GM12875 (cell line): ENCODE results near the gene C12orf54.
A peak's percentile ranks its signal among the peaks of the same experiment; 100 is the strongest.
"Not testable (repeated sequence)": the region's sequence is repeated elsewhere in the genome, so short reads cannot be mapped to it uniquely, and the experiment has no call there.

Experiments
- H3K4me3 ChIP-seq: one replicate; pipeline ENCODE4 v1.5.1; 2011; ENCODE audit warnings: low read depth, low read length, control low read depth
- CTCF ChIP-seq: IDR thresholded peaks from 2 replicates; pipeline ENCODE4 v1.5.1; 2011; ENCODE audit warnings: low read depth, mild to moderate bottlenecking, control low read depth, inconsistent platforms, low read length, moderate library complexity, borderline replicate concordance; ENCODE audit not compliant: insufficient read depth

C12orf54 gene

DNA sequence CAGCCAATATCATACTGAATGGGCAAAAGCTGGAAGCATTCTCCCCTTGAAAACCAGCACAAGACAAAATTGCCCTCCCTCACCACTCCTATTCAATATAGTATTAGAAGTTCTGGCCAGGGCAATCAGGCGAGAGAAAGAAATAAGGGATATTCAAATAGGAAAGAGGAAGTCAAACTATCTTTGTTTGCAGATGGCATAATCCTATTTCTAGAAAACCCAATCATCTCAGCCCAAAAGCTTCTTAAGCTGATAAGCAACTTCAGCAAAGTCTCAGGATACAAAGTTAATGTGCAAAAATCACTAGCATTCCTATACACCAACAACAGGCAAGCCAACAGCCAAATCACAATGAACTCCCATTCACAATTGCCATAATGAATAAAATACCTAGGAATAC, 30.9 kb upstream of the C12orf54 start:
- no peak for TF ChIP-seq CTCF
- H3K4me3 ChIP-seq, result no peak overlapping the region

DNA sequence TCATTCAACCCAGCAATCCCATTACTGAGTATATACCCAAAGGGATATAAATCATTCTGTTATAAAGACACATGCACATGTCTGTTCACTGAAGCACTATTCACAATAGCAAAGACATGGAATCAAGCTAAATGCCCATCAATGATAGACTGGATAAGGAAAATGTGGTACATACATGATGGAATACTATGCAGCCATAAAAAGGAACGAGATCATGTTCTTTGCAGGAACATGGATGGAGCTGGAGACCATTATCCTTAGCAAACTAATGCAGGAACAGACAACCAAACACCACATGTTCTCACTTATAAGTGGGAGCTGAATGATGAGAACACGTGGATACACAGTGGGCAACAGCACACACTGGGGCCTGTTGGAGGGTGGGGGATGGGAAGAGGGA, 29.3 kb upstream of the C12orf54 start:
- not testable (repeated sequence) for H3K4me3 ChIP-seq

- peak; percentile 19; the same call in 1 of the 2 replicates for TF ChIP-seq CTCF
- H3K4me3 ChIP-seq, result no peak overlapping the region
Measured at GRCh38 chr12:48454667-48455066, 27.6 kb upstream of the C12orf54 start.

DNA sequence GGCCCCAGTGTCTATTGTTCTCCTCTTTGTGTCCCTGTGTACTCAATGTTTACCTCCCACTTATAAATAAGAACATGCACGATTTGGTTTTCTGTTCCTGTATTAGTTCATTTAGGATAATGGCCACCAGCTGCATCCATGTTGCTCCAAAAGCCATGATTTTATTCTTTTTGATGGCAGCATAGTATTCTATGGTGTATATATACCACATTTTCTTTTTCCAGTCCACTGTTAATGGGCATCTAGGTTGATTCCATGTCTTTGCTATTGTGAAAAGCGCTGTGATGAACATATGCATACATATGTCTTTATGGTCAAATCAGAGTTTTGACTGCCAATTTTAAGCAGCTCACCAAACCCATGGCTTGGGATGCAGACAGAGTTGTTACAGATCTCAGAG, 27.2 kb upstream of the C12orf54 start:
- H3K4me3 ChIP-seq, result no peak overlapping the region
- TF ChIP-seq CTCF, result no peak

DNA sequence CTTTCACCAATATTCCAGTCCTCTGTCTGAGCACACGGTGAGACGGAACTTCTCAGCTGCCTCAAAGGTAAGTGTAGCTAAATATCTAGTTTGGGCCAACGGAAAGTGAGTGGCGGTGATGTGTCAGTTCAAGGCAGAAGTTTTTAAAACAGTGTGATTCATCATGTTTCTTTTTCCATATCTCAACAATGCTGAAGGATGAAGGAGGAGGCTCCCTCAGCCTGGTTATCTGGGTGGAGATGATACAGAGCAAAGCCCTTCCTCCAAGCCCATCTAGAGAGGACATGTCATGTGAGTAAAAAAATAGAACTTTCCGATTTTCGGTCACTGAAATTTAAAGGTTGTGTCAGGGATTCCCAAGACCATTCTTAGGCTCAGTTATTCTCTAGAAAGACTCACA, 23.0 kb upstream of the C12orf54 start:
- no peak for TF ChIP-seq CTCF

DNA sequence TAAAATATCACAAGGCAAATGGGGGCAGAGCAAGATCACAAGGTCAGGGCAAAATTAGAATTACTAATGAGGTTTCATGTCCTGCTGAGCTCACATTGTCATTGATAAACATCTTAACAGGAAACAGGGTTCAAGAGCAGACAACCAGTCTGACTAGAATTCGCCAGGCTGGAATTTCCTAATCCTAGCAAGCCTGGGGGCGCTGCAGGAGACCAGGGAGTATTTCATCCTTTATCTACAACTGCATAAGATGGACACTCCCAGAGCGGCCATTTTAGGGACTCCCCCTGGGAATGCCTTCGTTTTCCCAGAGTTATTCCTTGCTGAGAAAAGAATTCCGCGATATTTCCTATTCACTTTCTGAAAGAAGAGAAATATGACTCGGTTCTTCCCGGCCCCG, 13.3 kb upstream of the C12orf54 start:
- not testable (repeated sequence) for H3K4me3 ChIP-seq

More for the DNA sequence above, 23.0 kb upstream of the C12orf54 start:
- H3K4me3 ChIP-seq, result no peak overlapping the region

- no peak within 1 kb of the TSS for H3K4me3 ChIP-seq
- TF ChIP-seq CTCF, result no peak
Measured at GRCh38 chr12:48472259-48472658, 10.0 kb upstream of the C12orf54 start, which contains the start of gene ANP32D. ANP32D (plus strand) TSS chr12:48472559; CDS start chr12:48472665, 106 bp downstream.

- TF ChIP-seq CTCF, result no peak
- no peak overlapping the region for H3K4me3 ChIP-seq
Measured at GRCh38 chr12:48473061-48473460, 9.2 kb upstream of the C12orf54 start.

DNA sequence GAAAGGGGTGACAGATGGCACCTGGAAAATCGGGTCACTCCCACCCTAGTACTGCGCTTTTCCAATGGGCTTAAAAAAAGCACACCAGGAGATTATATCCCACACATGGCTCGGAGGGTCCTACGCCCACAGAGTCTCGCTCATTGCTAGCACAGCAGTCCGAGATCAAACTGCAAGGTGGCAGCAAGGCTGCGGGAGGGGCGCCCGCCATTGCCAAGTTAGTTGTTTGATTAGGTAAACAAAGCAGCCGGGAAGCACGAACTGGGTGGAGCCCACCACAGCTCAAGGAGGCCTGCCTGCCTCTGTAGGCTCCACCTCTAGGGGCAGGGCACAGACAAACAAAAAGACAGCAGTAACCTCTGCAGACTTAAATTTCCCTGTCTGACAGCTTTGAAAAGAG, 7.8 kb upstream of the C12orf54 start:
- not testable (repeated sequence) for H3K4me3 ChIP-seq
